Breast epithelium (tissue), 3 donors: ENCODE data around the gene TSPAN7.

ENCODE experiments used
- CTCF ChIP-seq, 3 donors: fragments of 450-650 bp; IDR thresholded peaks; one replicate each; pipeline ENCODE4 v1.5.1; 2016 to 2017; ENCODE audit warnings: antibody characterized with exemption in 3 of 3, mild to moderate bottlenecking in 3 of 3, moderate library complexity in 3 of 3
- POLR2A ChIP-seq: fragments of 450-650 bp; IDR thresholded peaks from one replicate; pipeline ENCODE4 v1.6.1; 2016; ENCODE audit warnings: antibody characterized with exemption, mild to moderate bottlenecking, moderate library complexity
- POLR2AphosphoS5 ChIP-seq, 3 donors: sonication (generic); formaldehyde crosslinking; IDR thresholded peaks; one replicate each; pipeline ENCODE4 v1.6.1; 2017; ENCODE audit warnings: antibody characterized with exemption in 3 of 3

- TF ChIP-seq POLR2A: no peak
- no peak for TF ChIP-seq POLR2AphosphoS5 (IDR thresholded peaks at IDR 0.05)
- no peak for TF ChIP-seq CTCF (IDR thresholded peaks at IDR 0.05)
Measured at GRCh38 chrX:38516196-38516774, 45.1 kb upstream of the TSPAN7 start.
